A549 (cell line): Measurements from ENCODE around the gene PRR5L.

ENCODE experiments used
- CEBPB ChIP-seq, 2 experiments: fragments of >200 bp in 1 of 2; sonication (Bioruptor Twin) in 1 of 2; formaldehyde crosslinking in 1 of 2; IDR thresholded peaks; 2 replicates each; pipeline ENCODE4 v1.6.1; 2012 to 2016
- FOSL2 ChIP-seq, 2 experiments: fragments of 450-650 bp in 1 of 2; fragments of >200 bp in 1 of 2; sonication (Bioruptor Twin) in 1 of 2; formaldehyde crosslinking; IDR thresholded peaks; 2 replicates each; pipeline versions ENCODE4 v1.5.0 to v1.6.1; 2016 to 2020; ENCODE audit warnings: mild to moderate bottlenecking in 1 of 2, moderate library complexity in 1 of 2
- HEYL ChIP-seq: fragments of 250-450 bp; sonication (Bioruptor Pico); IDR thresholded peaks from 2 replicates; pipeline ENCODE4 v1.8.0; 2021; ENCODE audit warnings: mild to moderate bottlenecking, moderate library complexity
- MYC ChIP-seq: IDR thresholded peaks from 2 replicates; pipeline ENCODE4 v1.6.1; 2012; ENCODE audit warnings: mild to moderate bottlenecking, inconsistent platforms, low read length, improper control_type of control experiment, borderline replicate concordance
- POLR2A ChIP-seq: IDR thresholded peaks from 2 replicates; pipeline ENCODE4 v1.6.1; 2012; ENCODE audit warnings: mild to moderate bottlenecking, low read length
- RAD21 ChIP-seq, 2 experiments: fragments of >200 bp in 1 of 2; sonication (Bioruptor Twin) in 1 of 2; formaldehyde crosslinking in 1 of 2; IDR thresholded peaks in 1 of 2; conservative IDR thresholded peaks in 1 of 2; 2 replicates in 1 of 2; 3 replicates in 1 of 2; pipeline ENCODE4 v1.6.1; 2012 to 2018; ENCODE audit warnings: inconsistent platforms in 1 of 2
- ZNF302 ChIP-seq: fragments of 250-450 bp; sonication (Bioruptor Pico); IDR thresholded peaks from 2 replicates; pipeline ENCODE4 v1.9.0; 2021; ENCODE audit warnings: inconsistent platforms, mild to moderate bottlenecking, moderate library complexity
- TF ChIP-seq, protein P1 (sequence below): fragments of 200-600 bp; sonication (generic); IDR thresholded peaks from 2 replicates; pipeline ENCODE4 v1.6.1; 2016; ENCODE audit warnings: antibody characterized with exemption, mild to moderate bottlenecking, moderate library complexity
- TF ChIP-seq, protein P2 (sequence below): fragments of >200 bp; sonication (Bioruptor Twin); formaldehyde crosslinking; IDR thresholded peaks from 3 replicates; pipeline ENCODE4 v1.5.1; 2016
- TF ChIP-seq, protein P3 (sequence below): fragments of 450-650 bp; IDR thresholded peaks from 2 replicates; pipeline ENCODE4 v1.6.1; 2014; ENCODE audit warnings: antibody characterized with exemption
- TF ChIP-seq, protein P4 (sequence below): IDR thresholded peaks from 2 replicates; pipeline ENCODE4 v1.6.1; 2012

DNA sequence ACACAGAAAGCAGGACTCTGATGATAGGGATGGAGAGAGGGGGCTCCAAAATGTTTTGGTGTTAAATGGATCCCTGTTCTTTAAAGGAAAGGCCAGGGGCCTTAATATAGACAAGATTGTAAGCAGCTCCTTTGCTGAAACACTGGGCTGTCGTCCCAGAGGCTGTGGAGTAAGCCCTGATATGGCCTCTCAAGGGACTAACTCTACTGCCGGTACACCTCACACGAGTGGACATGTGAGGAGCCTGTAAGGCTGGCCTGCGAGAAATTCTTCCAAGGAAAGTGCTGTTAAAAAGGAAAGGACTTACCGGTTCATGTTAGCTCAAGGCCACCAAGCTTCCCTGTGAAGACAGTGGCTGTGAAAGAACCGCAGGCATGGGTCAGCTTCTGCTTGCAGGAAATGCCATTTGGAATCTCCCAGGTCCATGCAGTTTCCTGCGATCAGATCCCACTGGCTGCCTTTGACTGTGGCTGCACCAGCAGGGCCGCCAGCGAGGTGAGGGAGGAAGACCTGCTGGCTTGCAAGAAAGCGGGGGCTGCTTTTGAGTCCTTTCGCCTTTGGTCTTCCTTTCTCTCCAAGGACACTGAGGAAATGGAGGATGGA is 106.6 kb downstream of the PRR5L start:
- TF ChIP-seq, protein P1, sequence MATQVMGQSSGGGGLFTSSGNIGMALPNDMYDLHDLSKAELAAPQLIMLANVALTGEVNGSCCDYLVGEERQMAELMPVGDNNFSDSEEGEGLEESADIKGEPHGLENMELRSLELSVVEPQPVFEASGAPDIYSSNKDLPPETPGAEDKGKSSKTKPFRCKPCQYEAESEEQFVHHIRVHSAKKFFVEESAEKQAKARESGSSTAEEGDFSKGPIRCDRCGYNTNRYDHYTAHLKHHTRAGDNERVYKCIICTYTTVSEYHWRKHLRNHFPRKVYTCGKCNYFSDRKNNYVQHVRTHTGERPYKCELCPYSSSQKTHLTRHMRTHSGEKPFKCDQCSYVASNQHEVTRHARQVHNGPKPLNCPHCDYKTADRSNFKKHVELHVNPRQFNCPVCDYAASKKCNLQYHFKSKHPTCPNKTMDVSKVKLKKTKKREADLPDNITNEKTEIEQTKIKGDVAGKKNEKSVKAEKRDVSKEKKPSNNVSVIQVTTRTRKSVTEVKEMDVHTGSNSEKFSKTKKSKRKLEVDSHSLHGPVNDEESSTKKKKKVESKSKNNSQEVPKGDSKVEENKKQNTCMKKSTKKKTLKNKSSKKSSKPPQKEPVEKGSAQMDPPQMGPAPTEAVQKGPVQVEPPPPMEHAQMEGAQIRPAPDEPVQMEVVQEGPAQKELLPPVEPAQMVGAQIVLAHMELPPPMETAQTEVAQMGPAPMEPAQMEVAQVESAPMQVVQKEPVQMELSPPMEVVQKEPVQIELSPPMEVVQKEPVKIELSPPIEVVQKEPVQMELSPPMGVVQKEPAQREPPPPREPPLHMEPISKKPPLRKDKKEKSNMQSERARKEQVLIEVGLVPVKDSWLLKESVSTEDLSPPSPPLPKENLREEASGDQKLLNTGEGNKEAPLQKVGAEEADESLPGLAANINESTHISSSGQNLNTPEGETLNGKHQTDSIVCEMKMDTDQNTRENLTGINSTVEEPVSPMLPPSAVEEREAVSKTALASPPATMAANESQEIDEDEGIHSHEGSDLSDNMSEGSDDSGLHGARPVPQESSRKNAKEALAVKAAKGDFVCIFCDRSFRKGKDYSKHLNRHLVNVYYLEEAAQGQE, result no peak
- TF ChIP-seq, protein P2, sequence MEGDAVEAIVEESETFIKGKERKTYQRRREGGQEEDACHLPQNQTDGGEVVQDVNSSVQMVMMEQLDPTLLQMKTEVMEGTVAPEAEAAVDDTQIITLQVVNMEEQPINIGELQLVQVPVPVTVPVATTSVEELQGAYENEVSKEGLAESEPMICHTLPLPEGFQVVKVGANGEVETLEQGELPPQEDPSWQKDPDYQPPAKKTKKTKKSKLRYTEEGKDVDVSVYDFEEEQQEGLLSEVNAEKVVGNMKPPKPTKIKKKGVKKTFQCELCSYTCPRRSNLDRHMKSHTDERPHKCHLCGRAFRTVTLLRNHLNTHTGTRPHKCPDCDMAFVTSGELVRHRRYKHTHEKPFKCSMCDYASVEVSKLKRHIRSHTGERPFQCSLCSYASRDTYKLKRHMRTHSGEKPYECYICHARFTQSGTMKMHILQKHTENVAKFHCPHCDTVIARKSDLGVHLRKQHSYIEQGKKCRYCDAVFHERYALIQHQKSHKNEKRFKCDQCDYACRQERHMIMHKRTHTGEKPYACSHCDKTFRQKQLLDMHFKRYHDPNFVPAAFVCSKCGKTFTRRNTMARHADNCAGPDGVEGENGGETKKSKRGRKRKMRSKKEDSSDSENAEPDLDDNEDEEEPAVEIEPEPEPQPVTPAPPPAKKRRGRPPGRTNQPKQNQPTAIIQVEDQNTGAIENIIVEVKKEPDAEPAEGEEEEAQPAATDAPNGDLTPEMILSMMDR, result no peak
- TF ChIP-seq CEBPB (IDR thresholded peaks at IDR 0.05), result no peak
- no peak for TF ChIP-seq ZNF302 (CRISPR knock-in tag)
- TF ChIP-seq, protein P3, sequence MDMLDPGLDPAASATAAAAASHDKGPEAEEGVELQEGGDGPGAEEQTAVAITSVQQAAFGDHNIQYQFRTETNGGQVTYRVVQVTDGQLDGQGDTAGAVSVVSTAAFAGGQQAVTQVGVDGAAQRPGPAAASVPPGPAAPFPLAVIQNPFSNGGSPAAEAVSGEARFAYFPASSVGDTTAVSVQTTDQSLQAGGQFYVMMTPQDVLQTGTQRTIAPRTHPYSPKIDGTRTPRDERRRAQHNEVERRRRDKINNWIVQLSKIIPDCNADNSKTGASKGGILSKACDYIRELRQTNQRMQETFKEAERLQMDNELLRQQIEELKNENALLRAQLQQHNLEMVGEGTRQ, result no peak
- TF ChIP-seq MYC, result no peak
- TF ChIP-seq POLR2A, result no peak
- no peak for TF ChIP-seq FOSL2 (IDR thresholded peaks at IDR 0.05)
- TF ChIP-seq FOSL2 (CRISPR knock-in tag; IDR thresholded peaks at IDR 0.05), result no peak
- TF ChIP-seq HEYL (CRISPR knock-in tag), result no peak
- no peak for TF ChIP-seq RAD21 (conservative IDR thresholded peaks at IDR 0.05 in 1 of 2, IDR thresholded peaks at IDR 0.05 in 1 of 2)
- TF ChIP-seq, protein P4, sequence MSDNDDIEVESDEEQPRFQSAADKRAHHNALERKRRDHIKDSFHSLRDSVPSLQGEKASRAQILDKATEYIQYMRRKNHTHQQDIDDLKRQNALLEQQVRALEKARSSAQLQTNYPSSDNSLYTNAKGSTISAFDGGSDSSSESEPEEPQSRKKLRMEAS, result no peak
